Measurements from ENCODE around the gene ASPRV1.

- TF ChIP-seq, protein P1, sequence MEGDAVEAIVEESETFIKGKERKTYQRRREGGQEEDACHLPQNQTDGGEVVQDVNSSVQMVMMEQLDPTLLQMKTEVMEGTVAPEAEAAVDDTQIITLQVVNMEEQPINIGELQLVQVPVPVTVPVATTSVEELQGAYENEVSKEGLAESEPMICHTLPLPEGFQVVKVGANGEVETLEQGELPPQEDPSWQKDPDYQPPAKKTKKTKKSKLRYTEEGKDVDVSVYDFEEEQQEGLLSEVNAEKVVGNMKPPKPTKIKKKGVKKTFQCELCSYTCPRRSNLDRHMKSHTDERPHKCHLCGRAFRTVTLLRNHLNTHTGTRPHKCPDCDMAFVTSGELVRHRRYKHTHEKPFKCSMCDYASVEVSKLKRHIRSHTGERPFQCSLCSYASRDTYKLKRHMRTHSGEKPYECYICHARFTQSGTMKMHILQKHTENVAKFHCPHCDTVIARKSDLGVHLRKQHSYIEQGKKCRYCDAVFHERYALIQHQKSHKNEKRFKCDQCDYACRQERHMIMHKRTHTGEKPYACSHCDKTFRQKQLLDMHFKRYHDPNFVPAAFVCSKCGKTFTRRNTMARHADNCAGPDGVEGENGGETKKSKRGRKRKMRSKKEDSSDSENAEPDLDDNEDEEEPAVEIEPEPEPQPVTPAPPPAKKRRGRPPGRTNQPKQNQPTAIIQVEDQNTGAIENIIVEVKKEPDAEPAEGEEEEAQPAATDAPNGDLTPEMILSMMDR (IDR thresholded peaks at IDR 0.05), result no peak
- TF ChIP-seq POLR2A (IDR thresholded peaks at IDR 0.05), result no peak
Measured at GRCh38 chr2:69945441-69945840, 16.0 kb downstream of the ASPRV1 start.
